GM23338 (cell line): ENCODE results near the gene TENT4B. TPM values are rescaled to one million over a fixed set of nuclear protein-coding genes. Genes with fewer than 3 reads are reported as not detected.

ENCODE experiments used
- ATAC-seq: fragments of 200-7000 bp; cut with Tn5 transposase; 3 replicates; pipeline ENCODE4 v1.9.1; 2020
- DNase-seq: peaks from one replicate; pipeline ENCODE4 v3.0.0-alpha.2; 2015; ENCODE audit warnings: low spot score
- H2AFZ ChIP-seq: fragments of 200-600 bp; sonication (generic); 2 replicates; pipeline ENCODE4 v1.8.0; 2016; ENCODE audit warnings: antibody characterized with exemption, mild to moderate bottlenecking, moderate library complexity
- H3F3A ChIP-seq: fragments of 200-600 bp; sonication (generic); replicated peaks from 2 replicates; pipeline ENCODE4 v1.8.0; 2017; ENCODE audit warnings: antibody characterized with exemption, mixed run types, low read depth
- H3K27ac ChIP-seq: fragments of 200-600 bp; sonication (generic); 2 replicates; pipeline ENCODE4 v1.6.1; 2016; ENCODE audit warnings: low read depth
- H3K27me3 ChIP-seq: fragments of 200-600 bp; sonication (generic); 2 replicates; pipeline ENCODE4 v1.8.0; 2016; ENCODE audit warnings: mild to moderate bottlenecking, mixed run types, moderate library complexity; ENCODE audit not compliant: insufficient read depth
- H3K36me3 ChIP-seq: fragments of 200-600 bp; sonication (generic); 2 replicates; pipeline ENCODE4 v1.8.0; 2016; ENCODE audit warnings: mild to moderate bottlenecking; ENCODE audit not compliant: insufficient read depth
- H3K4me1 ChIP-seq: fragments of 200-600 bp; sonication (generic); 2 replicates; pipeline ENCODE4 v1.8.0; 2016; ENCODE audit warnings: mild to moderate bottlenecking, moderate library complexity; ENCODE audit not compliant: insufficient read depth
- H3K4me2 ChIP-seq: fragments of 200-600 bp; sonication (generic); 2 replicates; pipeline ENCODE4 v1.7.1; 2017; ENCODE audit warnings: mixed run types
- H3K4me3 ChIP-seq: fragments of 200-600 bp; sonication (generic); 2 replicates; pipeline ENCODE4 v1.6.1; 2016; ENCODE audit warnings: mixed run types
- H3K79me2 ChIP-seq: fragments of 200-600 bp; sonication (generic); replicated peaks from 2 replicates; pipeline ENCODE4 v1.8.0; 2017; ENCODE audit warnings: mild to moderate bottlenecking; ENCODE audit not compliant: insufficient read depth
- H3K9me2 ChIP-seq: fragments of 200-600 bp; sonication (generic); 2 replicates; pipeline ENCODE4 v1.8.0; 2017; ENCODE audit not compliant: insufficient read depth
- H4K20me1 ChIP-seq: fragments of 200-600 bp; sonication (generic); replicated peaks from 2 replicates; pipeline ENCODE4 v1.8.0; 2017; ENCODE audit warnings: mild to moderate bottlenecking; ENCODE audit not compliant: insufficient read depth
- H3K27ac Mint-ChIP-seq: 2 replicates; pipeline ENCODE4 v1.8.0; 2020; ENCODE audit warnings: inconsistent platforms, mild to moderate bottlenecking, moderate library complexity, mixed read lengths
- H3K27me3 Mint-ChIP-seq: 3 replicates; pipeline ENCODE4 v1.8.0; 2022; ENCODE audit warnings: low read depth, mild to moderate bottlenecking, moderate library complexity, mixed read lengths, inconsistent platforms; ENCODE audit not compliant: insufficient read depth, poor library complexity
- H3K36me3 Mint-ChIP-seq: 3 replicates; pipeline ENCODE4 v1.8.0; 2021; ENCODE audit warnings: low read depth, mild to moderate bottlenecking, inconsistent platforms, moderate library complexity, mixed read lengths
- H3K4me1 Mint-ChIP-seq: 3 replicates; pipeline ENCODE4 v1.8.0; 2020; ENCODE audit warnings: mild to moderate bottlenecking, inconsistent platforms, mixed read lengths
- H3K4me3 Mint-ChIP-seq: 3 replicates; pipeline ENCODE4 v1.8.0; 2021; ENCODE audit warnings: moderate library complexity, mild to moderate bottlenecking, inconsistent platforms, mixed read lengths
- H3K9me3 Mint-ChIP-seq: 3 replicates; pipeline ENCODE4 v1.8.0; 2020; ENCODE audit warnings: moderate library complexity, mild to moderate bottlenecking, inconsistent platforms, mixed read lengths
- CREB1 ChIP-seq: fragments of 250-450 bp; sonication (Bioruptor Pico); IDR thresholded peaks from 2 replicates; pipeline ENCODE4 v1.5.0; 2020; ENCODE audit warnings: low read depth, mild to moderate bottlenecking, moderate library complexity
- CTCF ChIP-seq, 2 experiments: fragments of 200-600 bp in 1 of 2; sonication (generic) in 1 of 2; conservative IDR thresholded peaks; 2 replicates each; pipeline versions ENCODE4 v1.5.1 to v1.6.1; 2016 to 2017; ENCODE audit warnings: antibody characterized with exemption in 2 of 2, low read depth in 2 of 2, mild to moderate bottlenecking in 2 of 2, moderate library complexity in 1 of 2
- ETS1 ChIP-seq: IDR thresholded peaks from 2 replicates; pipeline ENCODE4 v1.6.1; 2016; ENCODE audit warnings: antibody characterized with exemption
- EZH2 ChIP-seq: fragments of 200-600 bp; sonication (generic); IDR thresholded peaks from one replicate; pipeline ENCODE4 v1.8.0; 2017; ENCODE audit warnings: antibody characterized with exemption, mild to moderate bottlenecking, low read depth; ENCODE audit not compliant: unreplicated experiment
- EZH2phosphoT487 ChIP-seq: fragments of 200-600 bp; sonication (generic); IDR thresholded peaks from one replicate; pipeline ENCODE4 v1.8.1; 2018; ENCODE audit warnings: antibody characterized with exemption; ENCODE audit not compliant: unreplicated experiment
- JUNB ChIP-seq: IDR thresholded peaks from one replicate; pipeline ENCODE4 v1.6.1; 2016; ENCODE audit warnings: antibody characterized with exemption; ENCODE audit not compliant: unreplicated experiment
- NANOG ChIP-seq: IDR thresholded peaks from 2 replicates; pipeline ENCODE4 v1.6.1; 2016; ENCODE audit warnings: antibody characterized with exemption, borderline replicate concordance
- POLR2AphosphoS5 ChIP-seq: IDR thresholded peaks from 2 replicates; pipeline ENCODE4 v1.6.1; 2016; ENCODE audit warnings: antibody characterized with exemption, low read depth
- REST ChIP-seq: IDR thresholded peaks from one replicate; pipeline ENCODE4 v1.6.1; 2018; ENCODE audit warnings: antibody characterized with exemption; ENCODE audit not compliant: unreplicated experiment
- STAT1 ChIP-seq: IDR thresholded peaks from one replicate; pipeline ENCODE4 v1.6.1; 2016; ENCODE audit warnings: antibody characterized with exemption; ENCODE audit not compliant: unreplicated experiment
- ZNF114 ChIP-seq: fragments of 250-450 bp; sonication (Bioruptor Pico); IDR thresholded peaks from 2 replicates; pipeline ENCODE4 v1.5.0; 2020; ENCODE audit warnings: mild to moderate bottlenecking, moderate library complexity
- ZNF331 ChIP-seq: fragments of 250-450 bp; sonication (Bioruptor Pico); IDR thresholded peaks from 2 replicates; pipeline ENCODE4 v1.5.0; 2020; ENCODE audit warnings: low read depth, mild to moderate bottlenecking, moderate library complexity
- polyA plus RNA-seq: library from polyadenylated mRNA; unstranded; fragments of >200 nt; fragmentation: Nextera tagmentation; extraction: Ambion mirVana; gene quantifications from 2 replicates; pipeline ENCODE4 v1.2.1, GENCODE V29; 2016
- total RNA-seq: library from RNA; depleted of rRNA; stranded (reverse); fragments of >200 nt; shearing (Covaris generic); gene quantifications from 2 replicates; pipeline ENCODE4 v1.2.3, GENCODE V29; 2014

TENT4B gene
- total and polyA plus RNA-seq, 2 experiments from 2014 or later, result 17.6 to 21.3 TPM

GRCh38 chr16:50272687-50273381, 119.7 kb downstream of the TENT4B start:
- Histone ChIP-seq H2AFZ (no peak overlapping the region), H3F3A (no peaks in the 10 kb centered on the region), H3K27ac (no peak overlapping the region), H3K36me3 (no peaks in the 10 kb centered on the region), H3K4me3 (no peak overlapping the region), H3K4me2 (no peak overlapping the region), H3K9me2 (no peaks in the 10 kb centered on the region), H3K4me1 (no peaks in the 10 kb centered on the region), H4K20me1 (no peaks in the 10 kb centered on the region; the same call in 1 of the 2 replicates), H3K27me3 (no peaks in the 10 kb centered on the region), H3K79me2 (no peaks in the 10 kb centered on the region)
- H3K27ac Mint-ChIP-seq, result no peak overlapping the region
- no peaks in the 10 kb centered on the region for H3K9me3 Mint-ChIP-seq
- ATAC-seq, result no peak
- no peak for DNase-seq
- no peak overlapping the region for H3K4me3 Mint-ChIP-seq
- TF ChIP-seq REST, result no peak
- no peak for TF ChIP-seq EZH2phosphoT487
- no peak for TF ChIP-seq STAT1
- TF ChIP-seq EZH2, result no peak
- no peak for TF ChIP-seq ETS1
- no peak for TF ChIP-seq JUNB
- no peak for TF ChIP-seq NANOG
- TF ChIP-seq CTCF (conservative IDR thresholded peaks at IDR 0.05; ENCODE audit: low read depth in 2 of 2), result no peak
- no peak for TF ChIP-seq ZNF114 (CRISPR knock-in tag)
- no peak for TF ChIP-seq CREB1 (CRISPR knock-in tag)
- TF ChIP-seq POLR2AphosphoS5, result no peak
- TF ChIP-seq ZNF331, result no peak
- peaks cover under 1% of the 10 kb centered on the region; the same call in 2 of the 3 replicates for H3K4me1 Mint-ChIP-seq
- H3K27me3 Mint-ChIP-seq, result peaks cover 9% of the 10 kb centered on the region
- no peaks in the 10 kb centered on the region for H3K36me3 Mint-ChIP-seq
